GM18870 (cell line): ENCODE data around the gene DENND1A.

ENCODE experiments used
- ATAC-seq: cut with Tn5 transposase; IDR thresholded peaks from one replicate; pipeline ENCODE4 v1.9.1; 2021; ENCODE audit warnings: moderate library complexity; ENCODE audit not compliant: unreplicated experiment

The DENND1A gene

GRCh38 chr9:123365287-123365880 is 564.5 kb downstream of the DENND1A start:
- ATAC-seq: no peak

- no peak for ATAC-seq
These were observed 565.6 kb downstream of the DENND1A start for GRCh38 chr9:123364241-123364824.

- no peak for ATAC-seq
These were observed 567.1 kb downstream of the DENND1A start for GRCh38 chr9:123362856-123363255.

- ATAC-seq: no peak
These were observed 568.0 kb downstream of the DENND1A start for GRCh38 chr9:123361731-123362510.

GRCh38 chr9:123361086-123361730 is 568.7 kb downstream of the DENND1A start:
- no peak for ATAC-seq

- ATAC-seq: no peak
These were observed 569.5 kb downstream of the DENND1A start for GRCh38 chr9:123360161-123361085.

GRCh38 chr9:123359546-123359945 is 570.4 kb downstream of the DENND1A start:
- ATAC-seq: no peak

GRCh38 chr9:123359106-123359505 is 570.8 kb downstream of the DENND1A start:
- no peak for ATAC-seq

- no peak for ATAC-seq
These were observed 571.6 kb downstream of the DENND1A start for GRCh38 chr9:123358181-123358905.

GRCh38 chr9:123357743-123358059 is 572.2 kb downstream of the DENND1A start:
- no peak for ATAC-seq

GRCh38 chr9:123356851-123357742 is 572.8 kb downstream of the DENND1A start:
- no peak for ATAC-seq

GRCh38 chr9:123355761-123356431 is 574.0 kb downstream of the DENND1A start, which contains the start of gene CRB2:
TSS of gene CRB2 (plus strand) at chr9:123356197. CDS start at chr9:123356261, 64 bp downstream.
- ATAC-seq: no peak

- no peak for ATAC-seq
These were observed 575.0 kb downstream of the DENND1A start for GRCh38 chr9:123354806-123355508.

- no peak for ATAC-seq
These were observed 575.8 kb downstream of the DENND1A start for GRCh38 chr9:123353984-123354591.

GRCh38 chr9:123353041-123353440 is 576.9 kb downstream of the DENND1A start:
- ATAC-seq: no peak

GRCh38 chr9:123350590-123351310 is 579.2 kb downstream of the DENND1A start:
- ATAC-seq: no peak
